ENCODE measurements around the gene TBC1D20. TPM values are rescaled to one million over a fixed set of nuclear protein-coding genes. Genes with fewer than 3 reads are reported as not detected.

TBC1D20 gene
- total RNA-seq, 1 donor from 2014 or later: 20.9 TPM

DNA sequence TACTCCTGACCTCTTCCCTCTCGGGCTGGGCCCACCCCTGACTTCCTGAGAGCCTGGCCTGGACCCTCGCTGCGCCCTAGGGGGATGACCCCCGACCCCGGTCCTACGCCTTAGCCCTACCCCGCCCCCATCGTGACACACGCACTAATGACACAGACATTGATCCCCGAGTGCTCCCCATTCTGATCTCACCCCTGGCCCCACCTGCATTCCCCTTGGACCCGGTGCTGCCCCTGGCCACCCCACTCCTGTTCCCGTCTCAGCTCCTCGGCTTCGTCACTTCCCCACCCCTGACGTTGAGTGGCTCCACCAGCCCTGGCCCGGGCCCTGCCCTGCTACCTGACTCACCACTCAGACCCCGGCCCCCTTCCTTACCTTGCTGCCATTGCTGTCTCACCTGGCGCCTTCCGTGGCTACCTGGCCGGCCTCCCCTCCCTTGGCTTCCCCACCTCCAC is 42.1 kb downstream of the TBC1D20 start:
- no peak for DNase-seq (ENCODE audit: low spot score)

DNA sequence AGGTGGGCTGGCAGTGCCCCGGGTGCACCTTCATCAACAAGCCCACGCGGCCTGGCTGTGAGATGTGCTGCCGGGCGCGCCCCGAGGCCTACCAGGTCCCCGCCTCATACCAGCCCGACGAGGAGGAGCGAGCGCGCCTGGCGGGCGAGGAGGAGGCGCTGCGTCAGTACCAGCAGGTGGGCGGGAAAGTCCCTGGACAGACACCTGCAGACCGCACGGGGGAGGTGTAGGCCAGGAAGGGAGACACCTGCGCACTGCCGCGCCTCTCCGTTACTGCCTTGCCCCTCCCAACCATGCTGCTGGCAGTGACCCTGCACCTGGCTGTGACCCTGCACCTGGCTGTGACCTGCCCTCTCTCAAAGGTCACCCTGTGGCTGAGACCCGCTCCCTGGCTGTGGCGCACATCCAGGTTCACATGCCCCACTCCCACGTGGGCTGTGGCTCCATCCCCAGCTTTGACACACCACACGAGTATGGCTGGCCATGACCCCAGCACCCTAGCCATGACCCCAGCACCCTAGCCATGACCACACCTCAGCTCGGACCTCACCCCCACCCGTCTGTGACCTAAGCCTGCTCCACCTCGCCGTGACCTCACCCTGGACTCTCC is 42.7 kb downstream of the TBC1D20 start:
- DNase-seq (ENCODE audit: low spot score): no peak

- no peak for DNase-seq (ENCODE audit: low spot score)
These were observed 43.4 kb downstream of the TBC1D20 start for GRCh38 chr20:418858-419365.

GRCh38 chr20:417801-418342 is 44.5 kb downstream of the TBC1D20 start:
- no peak for DNase-seq (ENCODE audit: low spot score)

DNA sequence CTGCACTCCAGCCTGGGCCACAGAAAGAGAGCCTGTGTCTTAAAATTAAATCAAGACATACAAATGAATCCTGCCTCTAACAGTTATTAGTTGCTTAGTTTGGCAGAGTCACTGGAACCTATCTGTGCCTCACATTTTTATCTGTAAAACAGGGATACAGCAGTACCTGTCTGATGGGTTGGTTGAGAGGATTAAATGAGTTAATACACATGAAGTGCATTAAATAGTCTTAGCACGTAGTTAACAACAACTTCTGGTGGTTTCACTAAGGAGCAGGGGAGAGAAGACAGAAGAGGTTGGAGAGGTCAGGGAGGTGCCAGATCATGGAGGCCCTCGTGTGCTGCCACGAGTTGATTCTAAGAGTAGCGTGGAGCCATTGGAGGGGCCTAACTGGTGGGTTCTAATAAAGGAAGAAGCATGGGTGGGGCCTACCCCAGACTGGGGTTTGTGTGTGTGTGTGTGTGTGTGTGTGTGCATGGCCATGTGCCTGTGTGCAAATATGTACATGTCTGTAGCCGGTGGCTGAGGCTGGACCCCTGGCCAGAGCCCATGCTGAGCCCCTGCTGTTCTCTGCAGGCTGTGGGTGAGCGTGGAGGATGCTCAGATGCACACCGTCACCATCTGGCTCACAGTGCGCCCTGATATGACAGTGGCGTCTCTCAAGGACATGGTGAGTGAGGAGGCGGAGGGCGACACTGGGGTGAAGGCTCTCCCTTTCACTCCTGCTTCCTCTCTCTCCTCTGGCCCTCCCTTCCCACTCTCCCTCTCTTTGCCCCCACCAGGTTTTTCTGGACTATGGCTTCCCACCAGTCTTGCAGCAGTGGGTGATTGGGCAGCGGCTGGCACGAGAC is 45.2 kb downstream of the TBC1D20 start:
- no peak for DNase-seq (ENCODE audit: low spot score)

- no peak for DNase-seq (ENCODE audit: low spot score)
These were observed 46.5 kb downstream of the TBC1D20 start for GRCh38 chr20:415820-416322.

GRCh38 chr20:414161-414560 is 48.2 kb downstream of the TBC1D20 start:
- no peak for DNase-seq (ENCODE audit: low spot score)

DNA sequence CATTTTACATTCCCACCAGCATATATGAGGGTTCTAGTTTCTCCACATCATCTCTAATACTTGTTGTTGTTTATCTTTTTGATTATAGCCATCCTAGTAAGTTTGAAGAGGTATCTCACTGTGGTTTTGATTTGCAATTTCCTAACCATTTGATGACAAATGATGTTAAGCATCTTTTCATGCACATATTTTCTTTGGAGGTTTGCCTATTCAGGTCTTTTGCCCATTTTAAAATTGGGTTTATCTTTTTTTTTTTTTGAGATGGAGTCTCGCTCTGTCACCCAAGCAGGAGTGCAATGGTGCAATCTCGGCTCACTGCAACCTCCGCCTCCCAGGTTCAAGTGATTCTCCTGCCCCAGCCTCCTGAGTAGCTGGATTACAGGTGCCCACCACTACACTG is 50.3 kb downstream of the TBC1D20 start:
- no peak for DNase-seq (ENCODE audit: low spot score)

- DNase-seq (ENCODE audit: low spot score): no peak
These were observed 52.4 kb downstream of the TBC1D20 start for GRCh38 chr20:409697-410559.

GRCh38 chr20:408843-409696 is 53.3 kb downstream of the TBC1D20 start:
- no peak for DNase-seq (ENCODE audit: low spot score)

- peak; percentile 89 for DNase-seq (ENCODE audit: low spot score)
These were observed 54.1 kb downstream of the TBC1D20 start, which contains the start of gene RBCK1 for GRCh38 chr20:407953-408842. RBCK1 (plus strand) TSS chr20:408299; CDS start chr20:408758, 459 bp downstream.

DNA sequence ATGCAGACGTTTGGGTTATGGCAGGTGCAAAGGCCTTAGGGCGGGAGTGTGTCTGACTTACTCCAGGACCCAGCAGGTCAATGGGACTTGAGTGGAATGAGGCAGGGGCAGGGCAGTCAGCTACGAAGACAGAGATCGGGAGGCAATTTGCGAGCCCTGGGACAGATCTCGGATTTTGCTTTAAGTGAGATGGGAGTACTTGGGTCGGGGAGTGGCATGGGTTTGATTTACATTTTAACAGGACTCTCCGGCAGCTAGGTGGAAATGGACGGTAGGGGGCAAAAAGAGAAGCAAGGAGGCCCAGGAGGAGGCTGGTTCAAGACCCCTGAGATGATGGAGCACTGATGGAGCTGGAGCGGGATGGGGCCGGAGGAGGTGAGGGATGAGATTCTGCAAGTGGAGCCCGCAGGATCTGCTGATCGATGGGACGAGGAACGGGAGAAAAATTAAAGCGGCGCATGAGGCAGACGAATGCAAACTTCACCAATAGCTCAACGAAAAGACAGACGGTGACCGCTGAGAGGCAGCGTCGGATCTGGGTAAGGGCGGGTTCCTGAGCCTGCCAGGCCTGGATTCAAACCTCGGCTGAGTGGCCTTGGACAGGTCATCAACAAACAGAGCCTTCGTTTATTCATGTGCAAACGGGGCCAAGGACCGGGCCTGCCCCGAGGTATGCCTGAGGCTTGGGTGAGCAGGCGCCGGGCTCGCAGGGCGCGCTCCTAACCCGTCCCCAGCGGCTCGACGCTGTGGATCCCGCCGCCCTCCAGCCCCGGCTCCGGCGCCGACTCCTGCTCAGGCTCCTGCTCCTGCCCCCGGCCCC is 55.0 kb downstream of the TBC1D20 start:
- peak; percentile 79 for DNase-seq (ENCODE audit: low spot score)

DNA sequence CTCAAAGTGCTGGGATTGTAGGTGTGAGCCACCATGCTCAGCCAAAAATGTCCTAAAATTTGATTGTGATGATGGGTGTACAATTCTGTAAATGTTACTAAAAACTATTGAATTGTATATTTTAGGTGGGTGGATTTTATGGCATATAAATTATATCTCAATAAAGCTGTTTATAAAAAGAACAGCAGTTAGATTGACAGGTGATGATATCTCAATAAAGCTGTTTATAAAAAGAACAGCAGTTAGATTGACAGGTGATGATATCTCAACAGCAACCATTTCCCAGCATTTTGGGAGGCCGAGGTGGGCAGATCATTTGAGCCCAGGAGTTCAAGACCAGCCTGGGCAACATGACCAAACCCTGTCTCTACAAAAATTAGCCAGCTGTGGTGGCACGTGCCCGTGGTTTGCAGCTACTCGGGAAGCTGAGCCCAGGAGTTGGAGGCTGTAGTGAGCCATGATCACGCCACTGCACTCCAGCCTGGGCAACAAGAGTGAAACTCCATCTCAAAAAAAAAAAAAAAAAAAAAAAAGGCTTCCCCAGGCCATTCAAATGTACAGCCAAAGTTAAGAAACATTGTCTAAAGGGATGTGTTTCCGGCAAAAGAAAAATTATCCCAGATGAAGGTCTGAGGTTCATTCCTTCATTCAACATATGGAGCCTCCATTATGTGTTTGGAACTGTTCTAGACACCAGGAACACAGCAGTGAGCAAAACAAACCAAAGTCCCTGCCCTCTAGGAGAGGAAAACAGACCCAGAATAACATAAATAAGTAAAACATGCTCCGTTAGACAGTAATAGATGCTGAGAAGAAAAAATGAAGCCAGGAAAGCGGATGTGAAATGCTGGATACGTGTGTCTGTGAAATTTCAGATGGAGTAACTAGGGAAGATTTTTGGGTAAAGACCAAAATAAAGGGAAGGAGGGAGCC is 55.9 kb downstream of the TBC1D20 start:
- no peak for DNase-seq (ENCODE audit: low spot score)

DNA sequence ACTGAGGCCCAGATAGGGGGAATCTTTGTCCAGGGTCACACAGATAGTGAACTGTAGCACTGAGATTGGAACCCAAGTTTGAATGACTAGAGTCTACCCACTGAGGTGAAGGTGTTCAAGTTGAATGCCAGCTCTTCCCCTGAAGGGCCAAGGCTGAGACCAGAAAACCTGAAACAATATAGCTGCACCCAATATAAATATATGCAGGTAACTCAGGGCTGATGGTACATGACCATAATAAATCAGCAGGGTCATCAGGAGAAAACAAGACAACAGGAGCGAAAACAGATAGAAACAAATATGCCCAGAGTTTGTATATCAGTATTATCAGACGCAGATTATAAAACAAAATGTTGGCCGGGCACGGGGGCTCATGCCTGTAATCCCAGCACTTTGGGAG is 58.2 kb downstream of the TBC1D20 start:
- no peak for DNase-seq (ENCODE audit: low spot score)

DNA sequence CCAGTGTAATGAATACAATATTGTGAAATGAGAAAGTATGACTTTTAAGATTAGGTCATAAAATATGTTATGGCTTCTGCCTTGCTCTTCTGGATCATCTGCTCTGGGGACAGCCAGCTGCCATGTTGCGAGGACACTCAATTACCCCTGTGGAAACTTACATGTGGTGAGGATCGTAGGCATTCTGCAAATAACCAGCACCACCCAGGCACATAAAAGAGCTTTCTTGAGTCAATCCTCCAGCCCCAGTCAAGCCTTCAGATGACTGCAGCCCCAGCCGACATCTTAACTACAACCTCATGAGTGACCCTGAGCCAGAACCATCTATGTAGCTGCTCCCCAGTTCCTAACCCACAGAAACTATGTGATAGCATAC is 58.8 kb downstream of the TBC1D20 start:
- no peak for DNase-seq (ENCODE audit: low spot score)

DNA sequence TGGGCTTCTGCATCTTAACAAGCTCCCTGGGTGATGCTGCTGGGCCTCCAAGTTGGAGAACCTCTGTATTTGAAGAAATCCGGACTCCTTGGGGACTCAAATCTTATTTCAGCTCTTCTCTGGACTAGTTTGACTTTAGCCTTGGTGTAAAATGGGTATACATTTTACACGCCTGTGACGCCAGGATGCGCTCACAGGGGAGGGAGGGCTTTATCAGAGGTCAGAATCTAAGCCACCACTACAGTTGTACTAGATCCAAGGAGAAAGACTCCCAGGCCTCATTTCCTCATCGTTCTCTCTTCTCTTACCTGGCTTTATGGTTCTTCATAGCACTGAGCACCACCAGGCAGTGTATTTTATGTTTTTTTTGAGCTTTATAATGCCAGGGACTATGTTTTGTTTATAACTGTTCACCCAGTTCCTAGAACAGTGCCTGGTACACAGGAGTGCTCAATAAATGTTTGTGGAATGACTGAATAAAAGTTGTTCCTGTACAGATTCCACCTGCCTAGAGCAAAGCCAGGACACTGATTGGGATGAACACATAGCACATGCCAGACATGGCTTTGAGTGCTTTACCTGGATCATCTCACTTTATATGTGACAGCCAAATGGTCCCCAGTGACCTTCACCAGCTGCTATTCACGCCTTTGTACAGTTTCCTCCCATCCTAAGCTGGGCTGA is 59.3 kb downstream of the TBC1D20 start:
- DNase-seq (ENCODE audit: low spot score): no peak

DNA sequence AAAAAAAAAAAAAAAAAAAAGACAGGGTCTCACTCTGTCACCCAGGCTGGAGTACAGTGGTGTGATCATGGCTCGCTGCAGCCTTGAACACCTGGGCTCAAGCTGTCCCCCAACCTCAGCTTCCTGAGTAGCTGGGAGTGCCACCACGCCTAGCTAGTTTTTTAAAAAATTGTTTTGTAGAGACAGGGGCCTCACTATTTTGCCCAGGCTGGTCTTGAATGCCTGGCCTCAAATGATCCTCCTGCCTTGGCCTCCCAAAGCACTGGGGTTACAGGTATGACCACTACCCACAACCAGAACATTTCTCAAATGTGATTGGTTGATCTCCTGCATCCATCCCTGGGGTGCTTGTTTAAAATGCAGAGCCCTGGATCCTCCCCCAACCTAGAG is 59.8 kb downstream of the TBC1D20 start:
- DNase-seq (ENCODE audit: low spot score): no peak

All from umbilical cord (tissue), 2 donors.